SK-N-SH (cell line): ENCODE results near the gene MYOCD. TPM values are rescaled to one million over a fixed set of nuclear protein-coding genes. Genes with fewer than 3 reads are reported as not detected.

Experiments
- CTCF ChIA-PET: fragments of 300-600, 350-600 bp; formaldehyde crosslinking; extraction: SDS; loops from one replicate; lab custom pipeline; 2021; lab: Yijun Ruan, JAX
- POLR2A ChIA-PET: fragments of 350-600 bp; sonication (Branson Sonifier 250); formaldehyde crosslinking; extraction: SDS; loops from one replicate; lab custom pipeline; 2020; ENCODE audit warnings: antibody characterized with exemption, inconsistent platforms; lab: Yijun Ruan, JAX
- DNase-seq: peaks from one replicate; pipeline ENCODE4 v3.0.0; 2012
- H2AFZ ChIP-seq: fragments of 200-600 bp; sonication (generic); 2 replicates; pipeline ENCODE4 v1.8.1; 2016; ENCODE audit warnings: antibody characterized with exemption, mild to moderate bottlenecking, low read depth
- H3F3A ChIP-seq: fragments of 200-600 bp; sonication (generic); replicated peaks from 2 replicates; pipeline ENCODE3; 2016; ENCODE audit warnings: antibody characterized with exemption, mild to moderate bottlenecking; ENCODE audit not compliant: insufficient read depth
- H3K27ac ChIP-seq, 2 experiments: fragments of 200-500 bp in 1 of 2; fragments of 200-600 bp in 1 of 2; sonication (Bioruptor generic) in 1 of 2; sonication (generic), shearing (Covaris generic) in 1 of 2; 2 replicates each; pipeline versions ENCODE4 v1.5.1 to v1.6.1; 2014 to 2016; ENCODE audit warnings: low read depth in 2 of 2, inconsistent platforms in 1 of 2, low read length in 1 of 2, mild to moderate bottlenecking in 1 of 2, mixed read lengths in 1 of 2
- H3K27me3 ChIP-seq: fragments of 200-600 bp; sonication (generic), shearing (Covaris generic); 2 replicates; pipeline ENCODE4 v1.6.1; 2016; ENCODE audit warnings: mixed run types; ENCODE audit not compliant: insufficient read depth
- H3K36me3 ChIP-seq, 2 experiments: fragments of 200-500 bp in 1 of 2; fragments of 200-600 bp in 1 of 2; sonication (Bioruptor generic) in 1 of 2; sonication (generic) in 1 of 2; replicated peaks in 1 of 2; 2 replicates each; pipeline versions ENCODE3 to v1.5.1; 2014 to 2016; ENCODE audit warnings: low read length in 1 of 2, mild to moderate bottlenecking in 1 of 2; ENCODE audit not compliant: insufficient read depth in 2 of 2, control insufficient read depth in 1 of 2
- H3K4me1 ChIP-seq, 2 experiments: fragments of 200-500 bp in 1 of 2; fragments of 200-600 bp in 1 of 2; sonication (Bioruptor generic) in 1 of 2; sonication (generic), shearing (Covaris generic) in 1 of 2; 2 replicates each; pipeline versions ENCODE4 v1.5.1 to v1.6.1; 2014 to 2016; ENCODE audit warnings: low read depth in 1 of 2, low read length in 1 of 2, mixed run types in 1 of 2; ENCODE audit not compliant: insufficient read depth in 2 of 2, control insufficient read depth in 1 of 2
- H3K4me2 ChIP-seq: fragments of 200-600 bp; sonication (generic), shearing (Covaris generic); 2 replicates; pipeline ENCODE4 v1.6.1; 2017; ENCODE audit warnings: mixed run types
- H3K4me3 ChIP-seq, 2 experiments: fragments of 200-500 bp in 1 of 2; fragments of 200-600 bp in 1 of 2; sonication (Bioruptor generic) in 1 of 2; sonication (generic), shearing (Covaris generic) in 1 of 2; 2 replicates each; pipeline versions ENCODE4 v1.5.1 to v1.8.1; 2014 to 2016; ENCODE audit warnings: low read depth in 2 of 2, inconsistent platforms in 1 of 2, low read length in 1 of 2, mild to moderate bottlenecking in 1 of 2, mixed read lengths in 1 of 2, moderate library complexity in 1 of 2
- H3K79me2 ChIP-seq: fragments of 200-600 bp; sonication (generic); 2 replicates; pipeline ENCODE4 v1.8.1; 2017; ENCODE audit warnings: mild to moderate bottlenecking; ENCODE audit not compliant: insufficient read depth
- H3K9ac ChIP-seq: fragments of 200-600 bp; sonication (generic); 2 replicates; pipeline ENCODE4 v1.6.1; 2017; ENCODE audit warnings: mixed run types
- H3K9me2 ChIP-seq: fragments of 200-600 bp; sonication (generic); 2 replicates; pipeline ENCODE4 v1.6.1; 2017; ENCODE audit warnings: mixed run types
- H3K9me3 ChIP-seq: fragments of 200-600 bp; sonication (generic); 2 replicates; pipeline ENCODE4 v1.6.1; 2017; ENCODE audit warnings: mixed run types, mild to moderate bottlenecking, moderate library complexity
- H4K20me1 ChIP-seq: fragments of 200-600 bp; sonication (generic); 2 replicates; pipeline ENCODE4 v1.6.1; 2017; ENCODE audit warnings: mild to moderate bottlenecking, mixed run types; ENCODE audit not compliant: insufficient read depth
- EP300 ChIP-seq, 2 experiments: IDR thresholded peaks; 2 replicates each; pipeline versions ENCODE4 v1.4.0 to v1.6.1; 2012; ENCODE audit warnings: borderline replicate concordance in 1 of 2, low read depth in 1 of 2, low read length in 1 of 2
- EZH2phosphoT487 ChIP-seq: fragments of 200-600 bp; sonication (generic); IDR thresholded peaks from 2 replicates; pipeline ENCODE4 v1.6.1; 2017; ENCODE audit warnings: low read depth, mixed run types, mild to moderate bottlenecking, antibody characterized with exemption, moderate library complexity, borderline replicate concordance
- FOSL2 ChIP-seq: IDR thresholded peaks from 2 replicates; pipeline ENCODE4 v1.4.0; 2012; ENCODE audit warnings: low read depth, mild to moderate bottlenecking, moderate library complexity, borderline replicate concordance
- FOXJ3 ChIP-seq: sonication (generic); formaldehyde crosslinking; IDR thresholded peaks from 2 replicates; pipeline ENCODE4 v1.5.1; 2020; ENCODE audit warnings: mild to moderate bottlenecking, missing genetic modification reagents
- FOXM1 ChIP-seq: IDR thresholded peaks from 2 replicates; pipeline ENCODE4 v1.4.0; 2012; ENCODE audit warnings: low read depth, mild to moderate bottlenecking
- GABPA ChIP-seq: IDR thresholded peaks from 2 replicates; pipeline ENCODE4 v1.4.0; 2012; ENCODE audit warnings: low read depth, mild to moderate bottlenecking
- GATA2 ChIP-seq: sonication (generic); formaldehyde crosslinking; IDR thresholded peaks from 2 replicates; pipeline ENCODE4 v1.5.0; 2020; ENCODE audit warnings: mild to moderate bottlenecking, missing genetic modification reagents
- MAX ChIP-seq: IDR thresholded peaks from 2 replicates; pipeline ENCODE4 v1.4.0; 2012; ENCODE audit warnings: low read depth
- MEF2A ChIP-seq: IDR thresholded peaks from 2 replicates; pipeline ENCODE4 v1.4.0; 2012; ENCODE audit warnings: low read depth, borderline replicate concordance
- MXI1 ChIP-seq: IDR thresholded peaks from 2 replicates; pipeline ENCODE4 v1.6.1; 2012; ENCODE audit warnings: mild to moderate bottlenecking, low read depth, low read length, improper control_type of control experiment
- PBX3 ChIP-seq: IDR thresholded peaks from 2 replicates; pipeline ENCODE4; 2012
- POLR2AphosphoS5 ChIP-seq: IDR thresholded peaks from 2 replicates; pipeline ENCODE4 v1.6.1; 2012; ENCODE audit warnings: low read depth, low read length
- RCOR1 ChIP-seq: fragments of 150-350 bp; IDR thresholded peaks from 2 replicates; pipeline ENCODE4 v1.6.1; 2017; ENCODE audit warnings: antibody characterized with exemption, low read length
- REST ChIP-seq: IDR thresholded peaks from 2 replicates; pipeline ENCODE4 v1.6.1; 2012; ENCODE audit warnings: mild to moderate bottlenecking, low read depth, low read length, moderate library complexity
- RFX5 ChIP-seq: IDR thresholded peaks from 2 replicates; pipeline ENCODE4 v1.6.1; 2012; ENCODE audit warnings: mild to moderate bottlenecking, improper control_type of control experiment, low read length
- RXRA ChIP-seq: IDR thresholded peaks from 2 replicates; pipeline ENCODE4 v1.4.0; 2012; ENCODE audit warnings: low read depth, mild to moderate bottlenecking, borderline replicate concordance
- SIN3A ChIP-seq: IDR thresholded peaks from 2 replicates; pipeline ENCODE4 v1.6.1; 2012; ENCODE audit warnings: low read depth, mild to moderate bottlenecking, low read length, moderate library complexity, borderline replicate concordance
- SMC3 ChIP-seq: IDR thresholded peaks from 2 replicates; pipeline ENCODE4 v1.6.1; 2012; ENCODE audit warnings: low read depth, low read length, improper control_type of control experiment
- TAF1 ChIP-seq: IDR thresholded peaks from 2 replicates; pipeline ENCODE4 v1.6.1; 2012; ENCODE audit warnings: low read depth, mild to moderate bottlenecking, low read length, moderate library complexity, borderline replicate concordance
- TEAD4 ChIP-seq: IDR thresholded peaks from 2 replicates; pipeline ENCODE4 v1.4.0; 2012; ENCODE audit warnings: mild to moderate bottlenecking, borderline replicate concordance; ENCODE audit not compliant: insufficient read depth
- USF1 ChIP-seq: IDR thresholded peaks from 2 replicates; pipeline ENCODE4 v1.4.0; 2012; ENCODE audit warnings: low read depth, borderline replicate concordance
- USF2 ChIP-seq: fragments of 150-350 bp; IDR thresholded peaks from 2 replicates; pipeline ENCODE4 v1.6.1; 2017; ENCODE audit warnings: antibody characterized with exemption, low read length, low read depth, borderline replicate concordance
- YY1 ChIP-seq: IDR thresholded peaks from 2 replicates; pipeline ENCODE4 v1.4.0; 2012; ENCODE audit warnings: low read depth, mild to moderate bottlenecking
- WGBS: methylation state at CpG from one replicate; pipeline ENCODE4 v1.1.6; 2017; ENCODE audit warnings: low lambda C conversion rate; 5-methylcytosine and 5-hydroxymethylcytosine counted together
- polyA plus RNA-seq, 3 experiments: library from polyadenylated mRNA; depleted of rRNA; stranded (reverse); fragments of >200 nt; gene quantifications; 2 replicates each; pipeline ENCODE4 v1.2.3, GENCODE V29; 2012

MYOCD gene
- polyA plus RNA-seq, 1 of the 3 experiments (the other 2 are of a cell fraction), result not detected

GRCh38 chr17:12655936-12656335 is 9.8 kb upstream of the MYOCD start:
- ChIA-PET CTCF (no interaction called here), POLR2A (no interaction called here)
- no peak overlapping the region for H3K27ac ChIP-seq
- H3K79me2 ChIP-seq, result no peaks in the 10 kb centered on the region
- H3K27me3 ChIP-seq, result peaks cover 2% of the 10 kb centered on the region; the same call in 1 of the 2 replicates
- H4K20me1 ChIP-seq, result no peaks in the 10 kb centered on the region
- no peaks in the 10 kb centered on the region for H3K36me3 ChIP-seq
- no peaks in the 10 kb centered on the region for H3K4me1 ChIP-seq
- no peak for TF ChIP-seq SIN3A
- TF ChIP-seq YY1, result no peak
- TF ChIP-seq USF1, result no peak
- TF ChIP-seq USF2, result no peak
- TF ChIP-seq POLR2AphosphoS5, result no peak
- no peak for TF ChIP-seq GATA2 (CRISPR knock-in tag)
- no peak for TF ChIP-seq FOXJ3 (CRISPR knock-in tag)
- no peak for TF ChIP-seq FOXM1
- no peak for TF ChIP-seq MXI1
- no peak for TF ChIP-seq GABPA
- no peak for TF ChIP-seq FOSL2
- no peak for TF ChIP-seq RXRA
- TF ChIP-seq MAX, result no peak
- TF ChIP-seq RCOR1, result no peak
- no peak for TF ChIP-seq TEAD4
- TF ChIP-seq, all 33 proteins: peak for 0
- Histone ChIP-seq H2AFZ (no peak overlapping the region), H3F3A (no peaks in the 10 kb centered on the region), H3K9me2 (no peaks in the 10 kb centered on the region), H3K9ac (no peak overlapping the region), H3K9me3 (no peaks in the 10 kb centered on the region), H3K4me3 (no peak overlapping the region), H3K4me2 (no peak overlapping the region)
- 45% methylated on average over 4 of the region's 4 CpGs for WGBS
- DNase-seq, result no peak

GRCh38 chr17:12656354-12656753 is 9.3 kb upstream of the MYOCD start:
- no peaks in the 10 kb centered on the region for H3F3A ChIP-seq
- TF ChIP-seq RFX5, result no peak
- TF ChIP-seq EP300 (IDR thresholded peaks at IDR 0.05; ENCODE audit: borderline replicate concordance in 1 of 2, low read depth in 1 of 2, low read length in 1 of 2), result no peak
- TF ChIP-seq SMC3, result no peak
- no peak for TF ChIP-seq PBX3
- TF ChIP-seq RCOR1, result no peak
- TF ChIP-seq POLR2AphosphoS5, result no peak
- TF ChIP-seq REST, result no peak
- no peak for TF ChIP-seq YY1
- no peak for TF ChIP-seq FOSL2
- no peak for TF ChIP-seq EZH2phosphoT487
- TF ChIP-seq TAF1, result no peak
- no peak for TF ChIP-seq MEF2A
- TF ChIP-seq MXI1, result no peak

More at GRCh38 chr17:12656354-12656753, 9.3 kb upstream of the MYOCD start:
- ChIA-PET POLR2A (no interaction called here), CTCF (no interaction called here)
- Histone ChIP-seq H3K4me2 (no peak overlapping the region), H3K79me2 (no peaks in the 10 kb centered on the region), H3K4me3 (no peak overlapping the region), H3K27me3 (no peaks in the 10 kb centered on the region; the same call in 1 of the 2 replicates), H3K4me1 (no peaks in the 10 kb centered on the region), H3K9ac (no peak overlapping the region), H3K27ac (no peak overlapping the region), H3K9me3 (no peaks in the 10 kb centered on the region), H3K9me2 (no peaks in the 10 kb centered on the region), H2AFZ (no peak overlapping the region), H4K20me1 (no peaks in the 10 kb centered on the region), H3K36me3 (no peaks in the 10 kb centered on the region)
- WGBS, result 11% methylated on average over 2 of the region's 2 CpGs
- DNase-seq, result no peak
